Stimulated activated naive CD8-positive, alpha-beta T cell treated with anti-CD3 and anti-CD28 coated beads, Interleukin-15, amount 100 ng/mL, for 72 hours (primary cell): ENCODE measurements around the gene NPR1.
A peak's percentile ranks its signal among the peaks of the same experiment; 100 is the strongest.
"Not testable (repeated sequence)": the region's sequence is repeated elsewhere in the genome, so short reads cannot be mapped to it uniquely, and the experiment has no call there.

Experiments
- ATAC-seq: fragments of 150-1000 bp; cut with Tn5 transposase; 2 replicates; pipeline ENCODE4 v1.10.0; 2021; ENCODE audit warnings: mild to moderate bottlenecking, moderate library complexity
- DNase-seq, 2 donors: peaks; one replicate each; pipeline ENCODE4 v3.0.0; 2021 to 2022
- H3K27ac Mint-ChIP-seq, 2 donors: one replicate each; pipeline ENCODE4 v1.8.0; 2022; ENCODE audit warnings: mild to moderate bottlenecking in 2 of 2, mixed read lengths in 2 of 2, moderate library complexity in 2 of 2
- H3K27me3 Mint-ChIP-seq: one replicate; pipeline ENCODE4 v1.8.0; 2022; ENCODE audit warnings: mixed read lengths
- H3K4me1 Mint-ChIP-seq: one replicate; pipeline ENCODE4 v1.8.0; 2022; ENCODE audit warnings: mild to moderate bottlenecking, mixed read lengths
- H3K4me3 Mint-ChIP-seq, 2 donors: one replicate each; pipeline ENCODE4 v1.8.0; 2022; ENCODE audit warnings: mild to moderate bottlenecking in 2 of 2, mixed read lengths in 2 of 2, moderate library complexity in 1 of 2
- H3K9me3 Mint-ChIP-seq, 2 donors: one replicate each; pipeline ENCODE4 v1.8.0; 2022; ENCODE audit warnings: mixed read lengths in 2 of 2

Gene NPR1

GRCh38 chr1:153667439-153667838, 11.0 kb upstream of the NPR1 start:
- ATAC-seq (no peak), DNase-seq (no peak)
- Mint-ChIP-seq H3K4me3 (no peak overlapping the region), H3K27ac (peak overlapping the region in 1 of 2 donors; percentile 71), H3K9me3 (no peaks in the 10 kb centered on the region), H3K27me3 (no peaks in the 10 kb centered on the region), H3K4me1 (peaks cover 9% of the 10 kb centered on the region)

DNA sequence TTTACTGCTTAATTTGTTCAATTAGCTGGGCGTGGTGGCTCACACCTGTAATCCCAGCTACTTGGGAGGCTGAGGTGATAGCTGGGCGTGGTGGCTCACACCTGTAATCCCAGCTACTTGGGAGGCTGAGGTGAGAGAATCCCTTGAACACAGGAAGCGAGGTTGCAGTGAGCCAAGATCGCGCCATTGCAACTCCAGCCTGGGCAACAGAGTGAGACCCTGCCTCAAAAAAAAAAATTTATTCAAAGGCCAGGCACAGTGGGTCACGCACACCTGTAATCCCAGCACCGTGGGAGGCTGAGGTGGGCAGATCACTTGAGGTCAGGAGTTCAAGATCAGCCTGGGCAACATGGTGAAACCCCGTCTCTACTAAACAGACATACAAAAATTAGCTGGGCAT, 9.8 kb upstream of the NPR1 start:
- peaks cover 19% of the 10 kb centered on the region for H3K4me1 Mint-ChIP-seq
- not testable (repeated sequence) for H3K27me3 Mint-ChIP-seq, H3K9me3 Mint-ChIP-seq, ATAC-seq, DNase-seq, H3K4me3 Mint-ChIP-seq
- H3K27ac Mint-ChIP-seq: peak overlapping the region in 1 of 2 donors; percentile 82

- Mint-ChIP-seq H3K9me3 (no peaks in the 10 kb centered on the region), H3K4me3 (no peak overlapping the region), H3K4me1 (peaks cover 19% of the 10 kb centered on the region), H3K27me3 (no peaks in the 10 kb centered on the region), H3K27ac (peak overlapping the region; percentile 43 to 67)
- ATAC-seq: no peak
- DNase-seq: no peak
Observed at GRCh38 chr1:153669606-153670005, 8.9 kb upstream of the NPR1 start.

GRCh38 chr1:153670257-153670858, 8.1 kb upstream of the NPR1 start:
- DNase-seq (peak in 1 of 2 donors; percentile 25), ATAC-seq (no peak)
- H3K27me3 Mint-ChIP-seq: no peaks in the 10 kb centered on the region
- H3K27ac Mint-ChIP-seq: no peak overlapping the region
- peaks cover 19% of the 10 kb centered on the region for H3K4me1 Mint-ChIP-seq
- no peak overlapping the region for H3K4me3 Mint-ChIP-seq
- no peaks in the 10 kb centered on the region for H3K9me3 Mint-ChIP-seq

GRCh38 chr1:153670859-153671627, 7.4 kb upstream of the NPR1 start, which contains the start of gene ILF2:
ILF2 (minus strand) TSS chr1:153670993; CDS start chr1:153670922, 71 bp downstream.
- ATAC-seq: peak; percentile 94
- Mint-ChIP-seq H3K9me3 (no peaks in the 10 kb centered on the region), H3K4me1 (peaks cover 17% of the 10 kb centered on the region), H3K27ac (peak within 1 kb of the TSS; percentile 87 to 92), H3K27me3 (no peaks in the 10 kb centered on the region), H3K4me3 (no peak within 1 kb of the TSS)
- peak; percentile 97 for DNase-seq

GRCh38 chr1:153671628-153672353, 6.7 kb upstream of the NPR1 start:
- ATAC-seq (peak; percentile 53), DNase-seq (peak; percentile 62 to 74)
- not testable (repeated sequence) for H3K9me3 Mint-ChIP-seq, H3K4me3 Mint-ChIP-seq, H3K27me3 Mint-ChIP-seq
- H3K4me1 Mint-ChIP-seq: peaks cover 14% of the 10 kb centered on the region
- H3K27ac Mint-ChIP-seq: peak overlapping the region; percentile 91 to 92

DNA sequence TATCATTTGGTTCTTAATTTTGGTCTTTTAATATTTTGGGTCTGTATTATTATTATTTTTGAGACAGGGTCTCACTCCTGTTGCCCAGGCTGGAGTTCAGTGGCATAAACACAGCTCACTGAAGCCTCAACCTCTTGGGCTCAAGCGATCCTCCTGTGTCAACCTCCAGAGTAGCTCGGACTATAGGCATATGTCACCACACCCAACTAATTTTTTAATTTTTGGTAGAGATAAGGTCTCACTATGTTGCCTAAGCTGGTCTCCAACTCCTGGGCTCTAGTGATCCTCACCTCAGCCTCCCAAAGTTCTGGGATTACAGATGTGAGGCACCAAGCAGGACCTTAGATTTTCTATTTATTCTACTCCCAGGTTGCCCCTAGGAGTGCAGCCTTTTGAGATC, 5.0 kb upstream of the NPR1 start:
- Mint-ChIP-seq H3K27me3 (peaks cover 23% of the 10 kb centered on the region), H3K9me3 (no peaks in the 10 kb centered on the region), H3K27ac (peak overlapping the region in 1 of 2 donors; percentile 41), H3K4me1 (peaks cover 26% of the 10 kb centered on the region), H3K4me3 (peak overlapping the region; percentile 37 to 48)
- DNase-seq (no peak), ATAC-seq (no peak)

GRCh38 chr1:153677718-153678518, 570 bp upstream of the NPR1 start:
- H3K27me3 Mint-ChIP-seq: peaks cover 61% of the 10 kb centered on the region
- peak; percentile 62 for ATAC-seq
- H3K9me3 Mint-ChIP-seq: no peaks in the 10 kb centered on the region
- DNase-seq: peak; percentile 51 to 52
- H3K27ac Mint-ChIP-seq: no peak overlapping the region
- peaks cover 35% of the 10 kb centered on the region for H3K4me1 Mint-ChIP-seq
- H3K4me3 Mint-ChIP-seq: peak overlapping the region; percentile 70 to 83

GRCh38 chr1:153679337-153680119, 1.0 kb downstream of the NPR1 start:
- no peaks in the 10 kb centered on the region for H3K9me3 Mint-ChIP-seq
- H3K27ac Mint-ChIP-seq: no peak overlapping the region
- peak; percentile 43 to 50 for DNase-seq
- ATAC-seq: peak; percentile 74
- peaks cover 70% of the 10 kb centered on the region for H3K27me3 Mint-ChIP-seq
- H3K4me1 Mint-ChIP-seq: peaks cover 28% of the 10 kb centered on the region
- peak overlapping the region; percentile 70 to 83 for H3K4me3 Mint-ChIP-seq

DNA sequence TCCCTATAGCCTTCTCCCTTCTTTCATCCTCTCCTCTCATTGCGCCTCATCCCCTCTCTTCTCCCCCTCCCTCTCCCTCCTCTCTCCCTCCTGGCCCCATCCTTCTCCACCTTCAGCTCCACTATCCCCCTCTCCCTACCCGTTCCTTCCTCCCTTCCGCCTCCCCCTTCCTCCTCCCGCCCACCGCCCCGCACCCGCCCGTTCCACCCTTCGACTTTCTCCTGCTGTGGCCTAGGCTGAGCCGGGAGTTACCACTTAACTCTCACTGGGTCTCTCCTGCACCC, 1.6 kb downstream of the NPR1 start:
- Mint-ChIP-seq H3K4me1 (peaks cover 28% of the 10 kb centered on the region), H3K9me3 (no peaks in the 10 kb centered on the region), H3K4me3 (peak overlapping the region; percentile 70 to 83), H3K27me3 (peaks cover 70% of the 10 kb centered on the region), H3K27ac (no peak overlapping the region)
- ATAC-seq: no peak
- no peak for DNase-seq

DNA sequence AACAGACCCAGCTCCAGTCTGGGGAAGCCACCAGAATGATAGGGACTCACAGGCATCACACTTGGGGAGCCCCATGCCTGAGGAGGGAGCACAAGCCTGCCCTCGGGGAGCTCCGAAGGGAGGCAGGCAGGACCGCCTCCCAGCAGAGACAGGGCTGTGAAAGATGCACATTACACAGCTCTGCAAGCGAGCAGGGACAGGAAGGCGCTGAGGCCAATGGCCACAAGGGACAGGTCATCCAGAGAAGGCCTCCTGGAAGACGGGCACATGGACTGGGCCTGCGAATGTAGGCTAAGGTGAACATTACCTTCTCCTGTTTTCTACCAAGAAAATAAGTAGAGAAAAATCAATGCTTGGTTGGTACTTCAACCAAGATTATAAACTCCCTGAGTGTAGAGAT, 4.2 kb downstream of the NPR1 start:
- DNase-seq (no peak), ATAC-seq (no peak)
- Mint-ChIP-seq H3K27me3 (peaks cover 68% of the 10 kb centered on the region), H3K9me3 (no peaks in the 10 kb centered on the region), H3K4me3 (no peak overlapping the region), H3K4me1 (peaks cover 24% of the 10 kb centered on the region), H3K27ac (no peak overlapping the region)

GRCh38 chr1:153683854-153684253, 5.4 kb downstream of the NPR1 start:
- H3K9me3 Mint-ChIP-seq: no peaks in the 10 kb centered on the region
- ATAC-seq (no peak), DNase-seq (no peak)
- H3K4me3 Mint-ChIP-seq: no peak overlapping the region
- H3K4me1 Mint-ChIP-seq: peaks cover 13% of the 10 kb centered on the region
- no peak overlapping the region for H3K27ac Mint-ChIP-seq
- peaks cover 57% of the 10 kb centered on the region for H3K27me3 Mint-ChIP-seq

- Mint-ChIP-seq H3K4me1 (peaks cover 7% of the 10 kb centered on the region), H3K27ac (no peak overlapping the region), H3K27me3 (peaks cover 47% of the 10 kb centered on the region), H3K4me3 (no peak overlapping the region), H3K9me3 (no peaks in the 10 kb centered on the region)
- DNase-seq (no peak), ATAC-seq (no peak)
Observed at GRCh38 chr1:153684892-153685291, 6.4 kb downstream of the NPR1 start.

GRCh38 chr1:153685544-153686340, 7.3 kb downstream of the NPR1 start:
- Mint-ChIP-seq H3K4me3 (no peak overlapping the region), H3K9me3 (no peaks in the 10 kb centered on the region), H3K27me3 (peaks cover 38% of the 10 kb centered on the region), H3K27ac (no peak overlapping the region), H3K4me1 (no peaks in the 10 kb centered on the region)
- ATAC-seq: no peak
- no peak for DNase-seq
